GM12878 (cell line): ENCODE results near the gene IQGAP2. TPM values are rescaled to one million over a fixed set of nuclear protein-coding genes. Genes with fewer than 3 reads are reported as not detected.

ENCODE experiments used
- ATAC-seq: fragments of 200-7000 bp; cut with Tn5 transposase; 3 replicates; pipeline ENCODE4 v1.9.1; 2020; ENCODE audit warnings: mild to moderate bottlenecking, moderate library complexity
- BruUV-seq: library from RNA; stranded (reverse); fragments of 400-500 nt; replicated peaks from 2 replicates; lab custom pipeline; 2021; lab: Mats Ljungman, UMichigan
- CTCF ChIA-PET: fragments of 300-600 bp; sonication (Branson Sonifier 250); formaldehyde crosslinking; extraction: SDS; loops from one replicate; lab custom pipeline; 2021; ENCODE audit warnings: inconsistent platforms; lab: Yijun Ruan, JAX
- POLR2A ChIA-PET: fragments of 350-600 bp; formaldehyde crosslinking; extraction: SDS; loops from one replicate; lab custom pipeline; 2021; ENCODE audit warnings: inconsistent platforms; lab: Charles Lee
- RAD21 ChIA-PET: fragments of 300-600 bp; sonication (Branson Sonifier 250); formaldehyde crosslinking; loops from one replicate; lab custom pipeline; 2023; ENCODE audit warnings: antibody characterized with exemption; ENCODE audit not compliant: unreplicated experiment; lab: Charles Lee
- SMC1A ChIA-PET: fragments of 300-600 bp; sonication (Branson Sonifier 250); formaldehyde crosslinking; loops from one replicate; lab custom pipeline; 2023; ENCODE audit not compliant: unreplicated experiment, uncharacterized antibody; lab: Charles Lee
- DNase-seq: peaks from one replicate; pipeline ENCODE4 v3.0.0-alpha.2; 2011; ENCODE audit warnings: low read depth, low spot score
- FAIRE-seq: peaks from 3 replicates; lab custom pipeline; 2011; peaks lifted over from hg19 to GRCh38; lab: Jason Lieb, UNC
- H2AFZ ChIP-seq: 2 replicates; pipeline ENCODE4 v1.6.0; 2011; ENCODE audit warnings: low read depth, low read length, control low read depth; ENCODE audit not compliant: control insufficient read depth
- H3K27ac ChIP-seq: 2 replicates; pipeline ENCODE4 v1.5.1; 2011; ENCODE audit warnings: control low read depth; ENCODE audit not compliant: control insufficient read depth, insufficient read depth
- H3K27me3 ChIP-seq, 2 experiments: replicated peaks in 1 of 2; 2 replicates each; pipeline versions ENCODE4 v1.6.0 to v1.6.1; 2011; ENCODE audit warnings: low read length in 1 of 2; ENCODE audit not compliant: control insufficient read depth in 2 of 2, insufficient read depth in 2 of 2
- H3K36me3 ChIP-seq, 2 experiments: 2 replicates each; pipeline ENCODE4 v1.5.1; 2011; ENCODE audit warnings: low read length in 1 of 2; ENCODE audit not compliant: control insufficient read depth in 2 of 2, insufficient read depth in 2 of 2
- H3K4me1 ChIP-seq: 2 replicates; pipeline ENCODE4 v1.6.1; 2011; ENCODE audit warnings: mild to moderate bottlenecking, low read length, moderate library complexity, mixed read lengths; ENCODE audit not compliant: control insufficient read depth, insufficient read depth
- H3K4me2 ChIP-seq: 2 replicates; pipeline ENCODE4 v1.6.0; 2011; ENCODE audit warnings: control low read depth; ENCODE audit not compliant: control insufficient read depth, insufficient read depth
- H3K4me3 ChIP-seq: fragments of 200-600 bp; sonication (generic); 2 replicates; pipeline ENCODE4 v1.5.1; 2016
- H3K79me2 ChIP-seq: 2 replicates; pipeline ENCODE4 v1.6.0; 2011; ENCODE audit warnings: low read length; ENCODE audit not compliant: control insufficient read depth, insufficient read depth
- H3K9ac ChIP-seq: 2 replicates; pipeline ENCODE4 v1.8.0; 2011; ENCODE audit warnings: low read length, control low read depth, mixed read lengths; ENCODE audit not compliant: control insufficient read depth, insufficient read depth
- H3K9me3 ChIP-seq: replicated peaks from 3 replicates; pipeline ENCODE4 v1.5.1; 2011; ENCODE audit warnings: mild to moderate bottlenecking, low read length; ENCODE audit not compliant: control insufficient read depth, insufficient read depth
- H4K20me1 ChIP-seq: 2 replicates; pipeline ENCODE4 v1.6.0; 2011; ENCODE audit not compliant: control insufficient read depth, insufficient read depth
- BCL3 ChIP-seq: IDR thresholded peaks from 2 replicates; pipeline ENCODE4 v1.6.1; 2011; ENCODE audit warnings: borderline replicate concordance, low read depth, mild to moderate bottlenecking, moderate library complexity, low read length; ENCODE audit not compliant: insufficient read depth, poor library complexity, severe bottlenecking
- CBFB ChIP-seq: IDR thresholded peaks from 2 replicates; pipeline ENCODE4 v1.6.1; 2016; ENCODE audit warnings: antibody characterized with exemption, low read depth
- CEBPB ChIP-seq, 2 experiments: fragments of 150-350 bp in 1 of 2; IDR thresholded peaks; 2 replicates each; pipeline ENCODE4 v1.6.1; 2012 to 2014; ENCODE audit warnings: low read depth in 2 of 2, low read length in 2 of 2, borderline replicate concordance in 1 of 2, inconsistent platforms in 1 of 2
- CHD2 ChIP-seq: IDR thresholded peaks from 2 replicates; pipeline ENCODE4 v1.6.1; 2011; ENCODE audit warnings: low read depth, low read length, improper control_type of control experiment, borderline replicate concordance
- DPF2 ChIP-seq: fragments of 450-650 bp; IDR thresholded peaks from 2 replicates; pipeline ENCODE4 v1.6.1; 2017; ENCODE audit warnings: mild to moderate bottlenecking
- EGR1 ChIP-seq, 2 experiments: IDR thresholded peaks; 1 replicate in 1 of 2; 2 replicates in 1 of 2; pipeline ENCODE4 v1.6.1; 2011 to 2012; ENCODE audit warnings: low read depth in 2 of 2, low read length in 2 of 2, borderline replicate concordance in 1 of 2, mild to moderate bottlenecking in 1 of 2, moderate library complexity in 1 of 2
- FOXM1 ChIP-seq: IDR thresholded peaks from 2 replicates; pipeline ENCODE4 v1.6.1; 2012; ENCODE audit warnings: low read depth, mild to moderate bottlenecking, inconsistent platforms, low read length, moderate library complexity
- HSF1 ChIP-seq: fragments of 150-350 bp; IDR thresholded peaks from 2 replicates; pipeline ENCODE4 v1.6.1; 2014; ENCODE audit warnings: mild to moderate bottlenecking, low read depth, low read length
- JUNB ChIP-seq: IDR thresholded peaks from 2 replicates; pipeline ENCODE4 v1.6.1; 2016; ENCODE audit warnings: antibody characterized with exemption, mild to moderate bottlenecking
- KDM1A ChIP-seq: fragments of 200-600 bp; sonication (generic); IDR thresholded peaks from 2 replicates; pipeline ENCODE4 v1.6.1; 2016; ENCODE audit warnings: borderline replicate concordance
- MTA3 ChIP-seq: IDR thresholded peaks from 2 replicates; pipeline ENCODE4 v1.6.1; 2012; ENCODE audit warnings: low read length, inconsistent platforms, borderline replicate concordance
- MYC ChIP-seq: IDR thresholded peaks from 2 replicates; pipeline ENCODE4 v1.6.1; 2011; ENCODE audit warnings: mild to moderate bottlenecking, low read length, moderate library complexity, inconsistent platforms; ENCODE audit not compliant: insufficient read depth, insufficient replicate concordance, insufficient read length, severe bottlenecking
- NFIC ChIP-seq: IDR thresholded peaks from 2 replicates; pipeline ENCODE4 v1.6.1; 2012; ENCODE audit warnings: low read depth, mild to moderate bottlenecking, inconsistent platforms, low read length, moderate library complexity
- NFYB ChIP-seq: IDR thresholded peaks from 2 replicates; pipeline ENCODE4 v1.6.1; 2011; ENCODE audit warnings: low read depth, mild to moderate bottlenecking, low read length, improper control_type of control experiment, moderate library complexity; ENCODE audit not compliant: insufficient read depth
- PAX8 ChIP-seq: fragments of 450-650 bp; IDR thresholded peaks from 2 replicates; pipeline ENCODE4 v1.6.1; 2017; ENCODE audit warnings: mild to moderate bottlenecking, moderate library complexity
- RBBP5 ChIP-seq: fragments of 200-600 bp; sonication (generic); conservative IDR thresholded peaks from 2 replicates; pipeline ENCODE4 v1.6.1; 2016
- SRF ChIP-seq, 2 experiments: IDR thresholded peaks; 2 replicates each; pipeline ENCODE4 v1.6.1; 2011; ENCODE audit warnings: low read depth in 2 of 2, low read length in 2 of 2, mild to moderate bottlenecking in 1 of 2, moderate library complexity in 1 of 2
- TCF12 ChIP-seq: IDR thresholded peaks from 2 replicates; pipeline ENCODE4 v1.6.1; 2011; ENCODE audit warnings: low read depth, mild to moderate bottlenecking, low read length
- USF2 ChIP-seq: IDR thresholded peaks from 2 replicates; pipeline ENCODE4 v1.6.1; 2011; ENCODE audit warnings: low read depth, low read length, improper control_type of control experiment, borderline replicate concordance
- ZNF217 ChIP-seq: fragments of 450-650 bp; IDR thresholded peaks from 2 replicates; pipeline ENCODE4 v1.6.1; 2017; ENCODE audit warnings: antibody characterized with exemption, mild to moderate bottlenecking
- WGBS: methylation state at CpG from one replicate; pipeline ENCODE4 v1.1.6; 2016; ENCODE audit warnings: low lambda C conversion rate; ENCODE audit not compliant: insufficient replicate concordance, insufficient coverage; ENCODE audit errors: missing lambda C conversion rate; 5-methylcytosine and 5-hydroxymethylcytosine counted together
- in situ Hi-C: fragments of 300-500 bp; cut with MboI; formaldehyde crosslinking; loops from 9 replicates; pipeline ENCODE4 v1.14.3; 2018; ENCODE audit warnings: mixed read lengths
- intact Hi-C: fragments of 100-400 bp; cut with micrococcal nuclease; formaldehyde crosslinking; loops from one replicate; pipeline ENCODE4 v1.14.2; 2022; ENCODE audit not compliant: unreplicated experiment
- polyA plus RNA-seq, 11 experiments: library from polyadenylated mRNA; depleted of rRNA in 4 of 11; unstranded in 6 of 11; stranded (reverse) in 5 of 11; fragments of >200 nt; fragmentation: Nextera tagmentation in 4 of 11; fragmentation: Illumina TruSeq in 1 of 11; extraction: Ambion mirVana in 4 of 11; extraction: Trizol in 1 of 11; gene quantifications; 1 replicate in 1 of 11; 2 replicates in 10 of 11; pipeline versions ENCODE4 v1.2.1 to v1.2.3, GENCODE V29; 2011 to 2016; ENCODE audit warnings: inconsistent platforms in 2 of 11, missing spikeins in 2 of 11, low read depth in 1 of 11
- total RNA-seq, 4 experiments: library from RNA; depleted of rRNA in 3 of 4; stranded (reverse); fragments of >200 nt in 3 of 4; fragmentation: Illumina TruSeq in 1 of 4; extraction: Trizol in 1 of 4; gene quantifications; 2 replicates each; pipeline versions ENCODE4 v1.2.1 to v1.2.3, GENCODE V29; 2013 to 2021

Gene IQGAP2
- total and polyA plus RNA-seq, 10 of the 15 experiments (the other 5 are each of a cell fraction or from before 2014, with no cell fraction given), result 14.5 to 41.4 (median 21.8) TPM

- no peaks in the 10 kb centered on the region for H3K36me3 ChIP-seq
- BruUV-seq, result no TSS peak
- ATAC-seq (peak; percentile 87), DNase-seq (peak; percentile 88), FAIRE-seq (peak; percentile 91)
- H3K9me3 ChIP-seq, result no peaks in the 10 kb centered on the region
- peaks cover 37% of the 10 kb centered on the region for H3K4me1 ChIP-seq
- H3K4me3 ChIP-seq, result peak overlapping the region; percentile 53
- peak overlapping the region; percentile 24; the same call in 1 of the 2 replicates for H2AFZ ChIP-seq
- ChIA-PET SMC1A (interaction anchor here (0.6 to 4.1 kb wide), 24 partner anchors 10 to 227 kb away, joined by 3 to 56 read pairs (median 4); partner anchors contain the start of gene IQGAP2), POLR2A (interaction anchor here (1.1 to 3.2 kb wide), 5 partner anchors 8 to 190 kb away, joined by 3 to 25 read pairs (median 7); no protein-coding TSS in a partner anchor), RAD21 (interaction anchor here (0.8 to 3.6 kb wide), 15 partner anchors 9 to 227 kb away, joined by 3 to 72 read pairs (median 5); partner anchors contain the start of gene IQGAP2), CTCF (interaction anchor here (0.6 to 4.4 kb wide), 20 partner anchors 9 to 191 kb away, joined by 3 to 52 read pairs (median 4); partner anchors contain the start of gene IQGAP2)
- peak overlapping the region; percentile 84 for H3K4me2 ChIP-seq
- H3K27me3 ChIP-seq, result no peaks in the 10 kb centered on the region
- WGBS, result 1% methylated on average over 4 of the region's 4 CpGs
- in situ Hi-C loops, result no loop called here
- peaks cover 1% of the 10 kb centered on the region; the same call in 1 of the 2 replicates for H3K79me2 ChIP-seq
- H4K20me1 ChIP-seq, result no peaks in the 10 kb centered on the region
- peak overlapping the region; percentile 78 for H3K27ac ChIP-seq
- H3K9ac ChIP-seq, result peak overlapping the region; percentile 17
- intact Hi-C loops, result no loop called here
- no peak for TF ChIP-seq MYC
- TF ChIP-seq KDM1A, result no peak
- peak; percentile 17; the same call in 1 of the 2 replicates for TF ChIP-seq TCF12
- TF ChIP-seq PAX8, result 0 out of 2 replicates have a peak, but pooled peaks have one; percentile 53
- TF ChIP-seq RBBP5, result no peak
- no peak for TF ChIP-seq ZNF217
- no peak for TF ChIP-seq NFYB
- TF ChIP-seq FOXM1, result no peak
- peak; percentile 38; the same call in 1 of the 2 replicates for TF ChIP-seq NFIC
- TF ChIP-seq CEBPB (IDR thresholded peaks at IDR 0.05; ENCODE audit: borderline replicate concordance in 1 of 2, low read depth in 2 of 2, low read length in 2 of 2), result no peak
- TF ChIP-seq HSF1, result no peak
- TF ChIP-seq BCL3, result no peak
- peak; percentile 64; the same call in 1 of the 2 replicates for TF ChIP-seq CHD2
- TF ChIP-seq JUNB, result peak; percentile 27; the same call in 1 of the 2 replicates
- no peak for TF ChIP-seq DPF2
- no peak; the same call in 1 of the 2 replicates for TF ChIP-seq USF2
- TF ChIP-seq EGR1 (IDR thresholded peaks at IDR 0.05; ENCODE audit: borderline replicate concordance in 1 of 2, low read depth in 2 of 2, low read length in 2 of 2), result no peak
- no peak for TF ChIP-seq MTA3
- peak; percentile 64 for TF ChIP-seq CBFB
- TF ChIP-seq SRF (IDR thresholded peaks at IDR 0.05; ENCODE audit: low read depth in 2 of 2, low read length in 2 of 2), result no peak
Measured at GRCh38 chr5:76547242-76547890, 144.3 kb downstream of the IQGAP2 start.
